NT2/D1 (cell line): Measurements from ENCODE around the gene ICA1.

Experiments
- DNase-seq: peaks from one replicate; pipeline ENCODE4 v3.0.0-alpha.2; 2011; ENCODE audit warnings: low read depth, low spot score
- H3K27me3 ChIP-seq: 2 replicates; pipeline ENCODE4 v1.6.0; 2011; ENCODE audit warnings: mild to moderate bottlenecking; ENCODE audit not compliant: insufficient read length, insufficient read depth
- H3K36me3 ChIP-seq: 2 replicates; pipeline ENCODE4 v1.6.1; 2011; ENCODE audit warnings: mild to moderate bottlenecking, low read length, mixed read lengths; ENCODE audit not compliant: insufficient read depth, insufficient read length
- H3K4me1 ChIP-seq: 2 replicates; pipeline ENCODE4 v1.5.1; 2011; ENCODE audit not compliant: insufficient read depth, insufficient read length
- H3K4me3 ChIP-seq: 2 replicates; pipeline ENCODE4 v1.5.1; 2011; ENCODE audit warnings: low read depth; ENCODE audit not compliant: insufficient read length
- H3K9ac ChIP-seq: 2 replicates; pipeline ENCODE4 v1.6.0; 2011; ENCODE audit warnings: low read depth; ENCODE audit not compliant: insufficient read length
- H3K9me3 ChIP-seq: 2 replicates; pipeline ENCODE4 v1.5.1; 2011; ENCODE audit warnings: mild to moderate bottlenecking, low read length; ENCODE audit not compliant: insufficient read depth
- SUZ12 ChIP-seq: IDR thresholded peaks from 2 replicates; pipeline ENCODE4 v1.6.1; 2011; ENCODE audit not compliant: insufficient read length, insufficient read depth; ENCODE audit errors: extremely low read depth
- YY1 ChIP-seq: IDR thresholded peaks from 2 replicates; pipeline ENCODE4 v1.6.1; 2011; ENCODE audit not compliant: insufficient read length, insufficient read depth
- ZNF274 ChIP-seq: IDR thresholded peaks from 2 replicates; pipeline ENCODE4 v1.6.1; 2011; ENCODE audit warnings: mild to moderate bottlenecking, low read depth, low read length

ICA1 gene

DNA sequence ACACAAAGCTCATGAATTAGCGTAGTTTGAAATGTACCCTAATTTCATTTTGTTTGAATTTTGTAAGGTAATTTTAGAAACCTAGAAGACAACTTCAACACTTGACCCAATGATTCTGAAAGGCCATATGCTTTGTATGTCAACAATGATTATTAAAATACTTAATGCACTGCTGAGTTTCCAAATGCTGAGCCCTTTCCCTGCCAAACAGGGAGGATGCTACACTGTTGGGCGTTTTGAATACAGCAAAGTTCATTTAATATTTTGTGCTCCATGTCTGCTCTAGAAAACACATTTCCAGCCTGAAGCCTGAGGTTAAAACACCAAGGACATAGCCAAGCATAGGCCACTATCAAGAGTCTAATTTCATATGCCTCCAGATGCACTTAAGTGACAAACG is 99.8 kb downstream of the ICA1 start:
- TF ChIP-seq ZNF274 (no peak), SUZ12 (no peak), YY1 (no peak)
- H3K9ac ChIP-seq = no peak overlapping the region

DNA sequence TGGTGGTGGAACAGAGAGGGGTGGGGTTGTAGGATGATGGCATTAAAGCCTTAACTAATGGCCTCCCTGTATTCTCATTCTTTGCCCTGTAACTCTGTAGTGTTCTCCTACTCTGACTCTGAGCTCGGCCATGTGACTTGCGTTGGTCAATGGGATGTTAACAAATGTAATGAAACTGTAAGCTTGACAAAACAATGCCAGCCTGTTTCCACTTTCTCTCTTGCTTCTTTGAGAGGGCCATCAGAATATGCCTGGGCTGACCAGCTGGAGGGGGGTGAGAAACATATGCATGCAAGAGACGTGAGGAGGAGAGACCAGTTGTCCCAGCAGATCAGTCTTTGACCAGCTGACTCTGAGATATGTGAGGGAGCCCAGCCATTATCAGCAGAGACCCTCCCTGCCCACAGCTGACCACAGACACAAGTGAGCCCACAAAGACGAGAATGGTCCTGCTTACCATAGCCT is 100.6 kb downstream of the ICA1 start:
- H3K9ac ChIP-seq = no peak overlapping the region
- no peaks in the 10 kb centered on the region for H3K27me3 ChIP-seq
- H3K4me3 ChIP-seq = no peak overlapping the region
- no peaks in the 10 kb centered on the region for H3K4me1 ChIP-seq
- no peaks in the 10 kb centered on the region for H3K36me3 ChIP-seq
- no peak for TF ChIP-seq YY1
- TF ChIP-seq SUZ12 = no peak
- TF ChIP-seq ZNF274 = no peak
- H3K9me3 ChIP-seq = no peaks in the 10 kb centered on the region
- no peak for DNase-seq

More for the DNA sequence above, 99.8 kb downstream of the ICA1 start:
- DNase-seq = no peak
- H3K9me3 ChIP-seq = no peaks in the 10 kb centered on the region
- H3K4me3 ChIP-seq = no peak overlapping the region
- H3K4me1 ChIP-seq = no peaks in the 10 kb centered on the region
- no peaks in the 10 kb centered on the region for H3K36me3 ChIP-seq
- no peaks in the 10 kb centered on the region for H3K27me3 ChIP-seq

DNA sequence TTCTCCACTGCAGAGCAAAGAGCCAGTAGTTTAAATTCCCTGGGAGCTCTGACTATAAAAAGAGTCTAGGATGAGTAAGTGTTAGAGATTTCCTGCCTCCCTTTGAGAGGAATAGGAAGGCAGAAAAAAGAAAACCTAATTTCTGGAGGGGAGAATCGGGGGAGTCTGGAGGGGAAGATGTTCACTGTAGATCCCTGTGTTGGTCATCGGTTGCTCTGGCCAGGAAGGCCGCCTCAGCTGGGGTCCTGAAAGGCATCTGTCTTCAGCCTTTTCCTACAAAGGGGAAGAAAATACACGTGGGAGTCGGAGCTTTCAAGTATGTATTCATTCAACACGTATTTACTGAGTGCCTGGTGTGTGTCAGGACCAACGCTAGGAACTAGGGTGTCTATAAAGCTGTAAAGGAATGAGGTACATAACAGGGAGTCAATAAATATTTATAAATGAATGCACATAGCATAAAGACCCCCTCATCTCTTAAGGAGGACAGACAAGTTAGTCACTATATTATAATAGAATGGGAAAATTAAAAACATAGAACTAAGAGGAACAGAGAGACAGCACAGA is 101.1 kb downstream of the ICA1 start:
- H3K4me1 ChIP-seq = no peaks in the 10 kb centered on the region
- H3K4me3 ChIP-seq = no peak overlapping the region
- no peaks in the 10 kb centered on the region for H3K36me3 ChIP-seq
- TF ChIP-seq YY1 (no peak), ZNF274 (no peak), SUZ12 (no peak)
- H3K27me3 ChIP-seq = no peaks in the 10 kb centered on the region
- H3K9me3 ChIP-seq = no peaks in the 10 kb centered on the region
- H3K9ac ChIP-seq = no peak overlapping the region
- DNase-seq = no peak

DNA sequence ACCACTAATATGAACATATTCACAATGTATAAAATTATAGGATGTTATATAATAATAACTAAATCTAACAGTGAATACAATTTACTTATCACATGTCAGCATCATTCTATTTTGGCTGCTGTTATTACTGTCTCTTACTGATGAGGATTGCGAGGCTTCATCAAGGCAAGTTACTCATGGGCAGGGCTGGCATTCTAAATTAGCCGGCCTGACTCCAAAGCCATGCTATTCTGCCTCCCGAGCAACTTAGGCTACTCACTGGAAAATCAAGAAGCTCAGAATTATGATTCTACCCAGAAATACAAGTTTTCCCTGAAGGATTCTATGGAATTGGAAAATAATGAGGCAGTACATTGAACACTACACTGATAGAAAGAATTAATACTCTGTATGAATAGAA is 101.7 kb downstream of the ICA1 start:
- Histone ChIP-seq H3K36me3 (no peaks in the 10 kb centered on the region), H3K9ac (no peak overlapping the region), H3K4me1 (no peaks in the 10 kb centered on the region), H3K27me3 (no peaks in the 10 kb centered on the region), H3K9me3 (no peaks in the 10 kb centered on the region), H3K4me3 (no peak overlapping the region)
- DNase-seq = no peak
- TF ChIP-seq SUZ12 = no peak
- no peak for TF ChIP-seq YY1

DNA sequence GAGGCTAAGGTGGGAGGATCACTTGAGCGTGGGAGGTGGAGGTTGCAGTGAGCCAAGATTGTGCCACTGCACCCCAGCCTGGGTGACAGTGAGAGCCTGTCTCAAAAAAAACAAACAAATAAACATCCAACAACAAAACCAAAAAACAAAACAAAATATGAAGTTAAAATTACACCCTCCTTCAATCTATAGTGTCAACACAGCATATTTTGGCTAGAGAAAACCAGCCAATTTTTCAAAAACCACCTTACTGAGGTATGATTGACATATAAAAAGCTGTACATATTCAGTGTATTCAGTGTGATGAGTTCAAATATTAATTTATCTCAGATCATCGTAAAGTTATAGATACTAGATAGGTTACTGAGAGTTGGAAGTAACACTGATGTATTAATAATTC is 102.4 kb downstream of the ICA1 start:
- Histone ChIP-seq H3K4me1 (no peaks in the 10 kb centered on the region), H3K4me3 (no peak overlapping the region), H3K9ac (no peak overlapping the region), H3K9me3 (no peaks in the 10 kb centered on the region), H3K27me3 (no peaks in the 10 kb centered on the region), H3K36me3 (no peaks in the 10 kb centered on the region)
- DNase-seq = no peak
- no peak for TF ChIP-seq SUZ12
- TF ChIP-seq YY1 = no peak
- no peak for TF ChIP-seq ZNF274

DNA sequence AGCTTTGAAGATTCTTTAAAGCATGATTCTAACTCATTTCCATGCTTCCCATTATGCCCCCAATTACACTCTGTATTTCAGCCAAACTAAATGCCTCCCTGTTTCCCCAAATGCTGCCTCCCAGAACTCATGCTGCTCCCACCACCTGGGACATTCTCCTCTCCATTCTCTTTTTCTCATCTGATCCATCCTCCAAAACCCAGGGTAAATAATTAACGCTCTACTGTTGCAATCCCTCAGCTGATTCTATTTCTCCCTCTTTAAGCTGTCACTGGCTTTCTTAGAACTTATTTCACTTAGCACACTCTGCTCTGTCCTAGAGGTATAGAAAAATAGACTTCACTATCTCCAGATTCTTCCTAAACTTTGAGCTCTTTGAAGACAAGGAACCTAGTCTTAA is 104.7 kb downstream of the ICA1 start:
- TF ChIP-seq YY1 = no peak
- no peak for TF ChIP-seq ZNF274
- no peak for TF ChIP-seq SUZ12
- Histone ChIP-seq H3K4me1 (no peaks in the 10 kb centered on the region), H3K9ac (no peak overlapping the region), H3K4me3 (no peak overlapping the region), H3K9me3 (no peaks in the 10 kb centered on the region), H3K36me3 (no peaks in the 10 kb centered on the region), H3K27me3 (no peaks in the 10 kb centered on the region)
- DNase-seq = no peak

DNA sequence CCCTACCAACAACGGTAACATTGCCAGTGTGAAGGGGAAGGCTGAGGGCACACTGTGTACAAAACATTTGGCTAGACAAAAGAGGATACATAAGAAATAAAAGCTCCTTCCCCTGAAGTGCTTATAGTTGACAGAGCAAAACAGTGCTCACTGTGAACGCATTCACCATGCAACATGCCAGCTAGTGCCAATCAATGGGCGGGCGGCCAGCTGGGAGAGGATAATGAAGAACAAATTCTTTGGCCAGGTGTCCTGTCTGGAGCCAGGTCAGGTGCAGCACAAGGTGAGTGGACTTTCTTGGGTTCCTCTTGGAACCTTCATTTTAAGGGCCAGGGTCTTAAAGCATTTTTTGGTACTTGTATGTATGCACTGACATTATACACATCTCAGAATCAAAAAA is 106.1 kb downstream of the ICA1 start:
- Histone ChIP-seq H3K27me3 (no peaks in the 10 kb centered on the region), H3K4me3 (no peak overlapping the region), H3K9me3 (no peaks in the 10 kb centered on the region), H3K9ac (no peak overlapping the region), H3K36me3 (no peaks in the 10 kb centered on the region), H3K4me1 (no peaks in the 10 kb centered on the region)
- no peak for DNase-seq
- TF ChIP-seq ZNF274 = no peak
- TF ChIP-seq YY1 = no peak
- no peak for TF ChIP-seq SUZ12
